Stomach (tissue), 9 donors: ENCODE results near the gene TRANK1. TPM values are rescaled to one million over a fixed set of nuclear protein-coding genes. Genes with fewer than 3 reads are reported as not detected.
"Not testable (repeated sequence)": the region's sequence is repeated elsewhere in the genome, so short reads cannot be mapped to it uniquely, and the experiment has no call there.

Experiments
- DNase-seq, 2 donors: peaks; one replicate each; pipeline versions ENCODE4 v3.0.0 to v3.0.0-alpha.2; 2013 to 2019
- H3K27ac ChIP-seq, 5 donors: fragments of 200-600 bp in 4 of 5; sonication (generic) in 4 of 5; one replicate each; pipeline ENCODE4 v1.5.1; 2013 to 2019; ENCODE audit warnings: mild to moderate bottlenecking in 1 of 5, moderate library complexity in 1 of 5
- H3K27me3 ChIP-seq, 3 donors: fragments of 200-600 bp; sonication (generic); one replicate each; pipeline ENCODE4 v1.5.1; 2017 to 2019; ENCODE audit warnings: mixed run types in 1 of 3
- H3K36me3 ChIP-seq, 4 donors: fragments of 200-600 bp; sonication (generic); 1 replicate in 3 of 4; 2 replicates in 1 of 4; pipeline ENCODE4 v1.5.1; 2016 to 2019
- H3K4me1 ChIP-seq, 4 donors: fragments of 200-600 bp; sonication (generic); one replicate each; pipeline ENCODE4 v1.5.1; 2016 to 2019
- H3K4me3 ChIP-seq, 4 donors: fragments of 200-600 bp; sonication (generic) in 3 of 4; one replicate each; pipeline ENCODE4 v1.5.1; 2016 to 2019; ENCODE audit warnings: mild to moderate bottlenecking in 1 of 4
- H3K9me3 ChIP-seq, 4 donors: fragments of 200-600 bp; sonication (generic); one replicate each; pipeline ENCODE4 v1.5.1; 2016 to 2019
- EP300 ChIP-seq: sonication (generic); formaldehyde crosslinking; IDR thresholded peaks from one replicate; pipeline ENCODE4 v1.6.1; 2017; ENCODE audit warnings: antibody characterized with exemption
- POLR2A ChIP-seq, 4 donors: fragments of 450-650 bp; IDR thresholded peaks; one replicate each; pipeline ENCODE4 v1.6.1; 2016; ENCODE audit warnings: antibody characterized with exemption in 4 of 4, control low read depth in 2 of 4, mild to moderate bottlenecking in 1 of 4, moderate library complexity in 1 of 4
- POLR2AphosphoS5 ChIP-seq, 3 donors: sonication (generic); formaldehyde crosslinking; IDR thresholded peaks; one replicate each; pipeline ENCODE4 v1.6.1; 2016; ENCODE audit warnings: antibody characterized with exemption in 3 of 3
- whole genome bisulfite sequencing, 5 donors: extraction: QIAGEN DNeasy Blood & Tissue Kit in 3 of 5; methylation state at CpG; one replicate each; pipeline versions ENCODE4 v1.1.5 to v1.1.7; 2013 to 2018; 5-methylcytosine and 5-hydroxymethylcytosine counted together
- intact Hi-C: fragments of 100-400 bp; cut with DNase I; formaldehyde crosslinking; loops from one replicate; pipeline ENCODE4 v1.15.1; 2023; ENCODE audit warnings: low total_unique reads
- polyA plus RNA-seq, 3 donors: library from polyadenylated mRNA; stranded (reverse); fragments of 200-250 nt; gene quantifications; one replicate each; pipeline ENCODE4 v1.2.3, GENCODE V29; 2013
- total RNA-seq, 5 donors: library from RNA; depleted of rRNA; stranded (reverse); fragments of >200 nt; gene quantifications; one replicate each; pipeline versions ENCODE4 v1.1.0 to v1.2.3, GENCODE V29; 2014 to 2016
- TF ChIP-seq, protein P1 (sequence below), 7 experiments: fragments of 450-650 bp in 4 of 7; fragments of 200-600 bp in 3 of 7; sonication (generic) in 3 of 7; IDR thresholded peaks; one replicate each; pipeline ENCODE4 v1.5.1; 2016 to 2019; ENCODE audit warnings: antibody characterized with exemption in 7 of 7, control low read depth in 2 of 7, mild to moderate bottlenecking in 1 of 7
- donor health status: healthy with polysubstance abuse.
- donor health status: Bipolar disorder and iron deficiency.
- donor health status: healthy.

The TRANK1 gene
- total and polyA plus RNA-seq, 8 donors, result 1.2 to 27.2 (median 6.4) TPM

DNA sequence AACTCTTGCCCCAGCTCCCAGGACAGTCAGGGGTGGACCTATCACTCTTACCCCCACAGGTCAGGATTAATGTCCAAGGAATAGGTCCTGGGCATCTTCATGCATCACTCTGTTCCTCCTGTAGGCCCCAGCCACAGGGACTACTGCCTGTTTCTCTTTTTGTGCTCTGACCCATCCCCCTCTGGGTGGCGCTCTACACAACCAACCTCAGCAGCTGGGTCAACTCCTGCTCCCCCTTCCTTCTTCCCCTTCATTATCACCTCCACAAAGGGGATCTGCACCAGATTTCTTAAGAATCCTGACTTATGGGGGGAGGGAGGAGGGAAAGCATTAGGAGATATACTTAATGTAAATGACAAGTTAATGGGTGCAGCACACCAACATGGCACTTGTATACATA lies 12.2 kb upstream of the TRANK1 start:
- H3K36me3 ChIP-seq, result no peaks in the 10 kb centered on the region
- H3K27ac ChIP-seq, result no peak overlapping the region
- no peak for DNase-seq
- WGBS, 5 donors, result 85 to 100% (median 95%) methylated on average over 1 of the region's 1 CpG
- H3K4me3 ChIP-seq, result no peak overlapping the region
- intact Hi-C loops, result loop anchor here (10.0 kb wide), 1 partner anchor 52 kb away; no protein-coding TSS in a partner anchor
- peaks cover 0 to 10% (median 2%) of the 10 kb centered on the region in 4 donors for H3K4me1 ChIP-seq
- TF ChIP-seq EP300, result no peak
- TF ChIP-seq POLR2A (IDR thresholded peaks at IDR 0.05), result no peak
- no peaks in the 10 kb centered on the region for H3K27me3 ChIP-seq
- H3K9me3 ChIP-seq, result no peaks in the 10 kb centered on the region

DNA sequence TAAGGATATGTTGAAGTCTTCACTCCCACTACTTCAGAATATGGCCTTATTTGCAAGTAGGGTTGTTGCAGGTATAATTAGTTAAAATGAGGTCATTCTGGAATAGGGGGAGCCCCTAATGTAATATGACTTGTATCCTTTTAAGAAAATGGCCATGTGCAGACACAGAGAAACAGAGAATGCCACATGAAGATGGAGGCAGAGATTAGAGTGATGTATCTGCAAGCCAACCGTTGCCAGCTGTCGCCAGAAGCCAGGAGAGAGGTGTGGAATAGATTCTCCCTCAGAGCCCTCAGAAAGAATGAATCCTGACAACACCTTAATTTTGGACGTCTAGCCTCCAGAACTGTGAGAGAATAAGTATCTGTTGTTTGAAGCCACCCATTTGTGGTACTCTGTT lies 11.3 kb upstream of the TRANK1 start:
- Histone ChIP-seq H3K36me3 (no peaks in the 10 kb centered on the region), H3K4me1 (peaks cover 0 to 10% (median 2%) of the 10 kb centered on the region in 4 donors), H3K27me3 (no peaks in the 10 kb centered on the region), H3K27ac (no peak overlapping the region), H3K9me3 (no peaks in the 10 kb centered on the region), H3K4me3 (no peak overlapping the region)
- DNase-seq, result no peak
- TF ChIP-seq POLR2A (IDR thresholded peaks at IDR 0.05), result no peak
- WGBS, 5 donors, result 73 to 88% (median 85%) methylated on average over 3 of the region's 3 CpGs
- intact Hi-C loops, result loop anchor here (10.0 kb wide), 1 partner anchor 51 kb away; no protein-coding TSS in a partner anchor

DNA sequence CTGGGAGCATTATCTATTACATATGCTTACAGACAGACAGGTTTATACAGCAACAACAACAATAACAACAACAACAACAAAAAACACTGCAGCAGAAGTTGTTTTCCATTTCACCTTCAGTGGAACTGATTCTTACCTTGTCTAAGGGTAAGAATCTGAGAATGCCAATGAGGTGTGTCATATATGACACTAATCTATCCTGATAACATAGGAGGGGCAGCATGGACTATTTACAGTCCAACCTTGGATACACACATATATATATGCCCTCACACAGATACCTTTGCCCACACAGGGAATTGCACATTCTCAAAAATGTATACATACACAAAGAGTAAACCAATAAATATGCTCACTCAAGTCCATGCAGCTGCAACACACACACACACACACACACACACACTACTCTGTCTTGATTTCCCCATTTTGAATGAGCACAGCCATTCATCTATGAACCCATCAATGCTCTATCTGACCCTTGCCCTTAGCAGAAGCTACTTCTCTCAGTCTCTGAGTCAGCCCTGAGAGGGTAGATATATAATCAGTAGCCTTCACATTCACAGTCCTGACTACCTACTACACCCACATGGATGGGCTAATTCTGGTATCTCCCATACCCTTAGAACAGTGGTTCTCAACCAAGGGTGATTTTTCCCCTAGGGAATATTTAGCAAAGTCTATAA lies 9.7 kb upstream of the TRANK1 start:
- Histone ChIP-seq H3K27ac (no peak overlapping the region), H3K27me3 (no peaks in the 10 kb centered on the region), H3K4me3 (no peak overlapping the region), H3K4me1 (peaks cover 0 to 10% (median 2%) of the 10 kb centered on the region in 4 donors), H3K9me3 (no peaks in the 10 kb centered on the region), H3K36me3 (no peaks in the 10 kb centered on the region)
- intact Hi-C loops, result loop anchor here (10.0 kb wide), 1 partner anchor 50 kb away; no protein-coding TSS in a partner anchor
- TF ChIP-seq EP300, result no peak
- no peak for TF ChIP-seq POLR2A (IDR thresholded peaks at IDR 0.05)
- TF ChIP-seq, protein P1, sequence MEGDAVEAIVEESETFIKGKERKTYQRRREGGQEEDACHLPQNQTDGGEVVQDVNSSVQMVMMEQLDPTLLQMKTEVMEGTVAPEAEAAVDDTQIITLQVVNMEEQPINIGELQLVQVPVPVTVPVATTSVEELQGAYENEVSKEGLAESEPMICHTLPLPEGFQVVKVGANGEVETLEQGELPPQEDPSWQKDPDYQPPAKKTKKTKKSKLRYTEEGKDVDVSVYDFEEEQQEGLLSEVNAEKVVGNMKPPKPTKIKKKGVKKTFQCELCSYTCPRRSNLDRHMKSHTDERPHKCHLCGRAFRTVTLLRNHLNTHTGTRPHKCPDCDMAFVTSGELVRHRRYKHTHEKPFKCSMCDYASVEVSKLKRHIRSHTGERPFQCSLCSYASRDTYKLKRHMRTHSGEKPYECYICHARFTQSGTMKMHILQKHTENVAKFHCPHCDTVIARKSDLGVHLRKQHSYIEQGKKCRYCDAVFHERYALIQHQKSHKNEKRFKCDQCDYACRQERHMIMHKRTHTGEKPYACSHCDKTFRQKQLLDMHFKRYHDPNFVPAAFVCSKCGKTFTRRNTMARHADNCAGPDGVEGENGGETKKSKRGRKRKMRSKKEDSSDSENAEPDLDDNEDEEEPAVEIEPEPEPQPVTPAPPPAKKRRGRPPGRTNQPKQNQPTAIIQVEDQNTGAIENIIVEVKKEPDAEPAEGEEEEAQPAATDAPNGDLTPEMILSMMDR (IDR thresholded peaks at IDR 0.05), result no peak
- no peak for TF ChIP-seq POLR2AphosphoS5 (IDR thresholded peaks at IDR 0.05)
- DNase-seq, result no peak

DNA sequence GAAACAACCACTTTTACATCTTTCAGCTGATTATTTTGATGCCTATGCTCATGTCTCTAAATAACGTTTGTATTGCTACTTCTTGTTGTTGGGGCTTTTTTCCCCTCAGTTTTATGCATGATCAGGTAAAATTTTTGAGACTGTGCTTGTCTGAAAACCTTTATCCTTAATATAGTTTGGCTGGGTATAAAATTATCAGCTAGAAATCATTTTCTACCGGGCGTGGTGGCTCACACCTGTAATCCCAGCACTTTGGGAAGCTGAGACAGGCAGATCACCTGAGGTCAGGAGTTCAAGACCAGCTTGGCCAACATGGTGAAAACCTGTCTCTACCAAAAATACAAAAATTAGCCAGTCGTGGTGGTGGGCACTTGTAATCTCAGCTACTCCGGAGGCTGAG lies 3.0 kb upstream of the TRANK1 start:
- H3K4me1 ChIP-seq, result peaks cover 6 to 18% (median 17%) of the 10 kb centered on the region in 4 donors
- intact Hi-C loops, H3K27me3 ChIP-seq, H3K36me3 ChIP-seq, H3K27ac ChIP-seq, H3K4me3 ChIP-seq, DNase-seq: not testable (repeated sequence)
- H3K9me3 ChIP-seq, result peaks cover 9 to 15% (median 12%) of the 10 kb centered on the region in 4 donors
- 87 to 96% (median 92%) methylated on average over 5 of the region's 5 CpGs for WGBS, 5 donors

DNA sequence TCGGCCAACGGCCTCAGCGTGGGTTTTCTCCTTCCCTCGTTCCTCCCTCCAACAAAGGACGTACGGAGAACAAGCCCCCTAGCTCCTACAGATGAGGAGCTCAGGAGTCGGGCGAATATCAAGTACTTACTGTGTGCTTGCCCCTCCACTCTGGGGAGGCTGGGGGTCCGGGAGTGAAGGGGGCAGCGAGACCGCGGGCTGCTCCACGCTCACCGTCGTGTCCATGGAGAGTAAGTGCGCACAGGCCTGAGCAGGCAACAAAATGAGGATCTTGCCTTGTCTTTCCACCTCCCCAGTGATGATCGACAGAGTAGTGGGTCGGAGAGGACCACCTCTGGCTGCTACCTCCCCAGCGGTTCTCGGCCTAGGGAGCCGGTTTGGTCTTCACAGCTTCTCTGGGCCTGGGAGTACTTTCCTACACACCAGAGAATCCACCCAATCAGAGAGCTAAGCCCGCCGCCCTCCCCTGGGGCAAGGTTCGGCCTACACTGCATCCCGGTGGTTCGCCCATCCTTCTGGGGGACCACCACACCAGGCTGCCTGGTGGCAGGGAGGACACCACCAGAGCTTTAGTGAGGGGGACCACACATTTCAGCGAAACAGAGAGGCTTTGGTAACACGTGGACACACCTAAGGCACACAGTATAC lies 603 bp upstream of the TRANK1 start:
- intact Hi-C loops, result no loop called here
- peak overlapping the region; percentile 65 to 91 (median 78) for H3K4me3 ChIP-seq
- DNase-seq, result no peak
- peaks cover 6 to 39% (median 24%) of the 10 kb centered on the region in 4 donors for H3K4me1 ChIP-seq
- WGBS, 5 donors, result 83 to 86% (median 85%) methylated on average over 24 to 28 of the region's 28 CpGs
- H3K27ac ChIP-seq, result peak overlapping the region in 3 of 5 donors; percentile 81 to 86 (median 84)
- peaks cover 9 to 15% (median 12%) of the 10 kb centered on the region in 4 donors for H3K9me3 ChIP-seq
- TF ChIP-seq EP300 (no peak), POLR2AphosphoS5 (IDR thresholded peaks at IDR 0.05) (no peak), POLR2A (IDR thresholded peaks at IDR 0.05) (no peak)
- TF ChIP-seq, protein P1 (IDR thresholded peaks at IDR 0.05), result no peak
- H3K27me3 ChIP-seq, result no peaks in the 10 kb centered on the region
- no peaks in the 10 kb centered on the region for H3K36me3 ChIP-seq
